Measurements from ENCODE around the gene SLC37A4. TPM values are rescaled to one million over a fixed set of nuclear protein-coding genes. Genes with fewer than 3 reads are reported as not detected.

The SLC37A4 gene
- total and polyA plus RNA-seq, 2 of the 13 experiments (the other 11 are each of a cell fraction or from before 2014, with no cell fraction given) = 43.0 to 56.1 TPM

- TF ChIP-seq, protein P1, sequence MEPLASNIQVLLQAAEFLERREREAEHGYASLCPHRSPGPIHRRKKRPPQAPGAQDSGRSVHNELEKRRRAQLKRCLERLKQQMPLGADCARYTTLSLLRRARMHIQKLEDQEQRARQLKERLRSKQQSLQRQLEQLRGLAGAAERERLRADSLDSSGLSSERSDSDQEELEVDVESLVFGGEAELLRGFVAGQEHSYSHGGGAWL (CRISPR knock-in tag; IDR thresholded peaks at IDR 0.05) = no peak
- TF ChIP-seq ATF7 (IDR thresholded peaks at IDR 0.05) (no peak), ATF7 (CRISPR knock-in tag; IDR thresholded peaks at IDR 0.05) (no peak), ZNF543 (CRISPR knock-in tag; IDR thresholded peaks at IDR 0.05) (no peak), RXRA (CRISPR knock-in tag; IDR thresholded peaks at IDR 0.05) (no peak), ZNF276 (CRISPR knock-in tag; IDR thresholded peaks at IDR 0.05; ENCODE audit: low read depth) (no peak), ZFAT (CRISPR knock-in tag; conservative IDR thresholded peaks at IDR 0.05) (no peak)
These were observed 18.0 kb upstream of the SLC37A4 start (continued) for GRCh38 chr11:119048644-119049043.

- Histone ChIP-seq H3K9ac (ENCODE audit: insufficient read depth, low read depth, low read length) (no peak overlapping the region), H3K9me3 (ENCODE audit: low read length) (no peaks in the 10 kb centered on the region), H3K79me2 (ENCODE audit: insufficient read depth, low read length) (no peaks in the 10 kb centered on the region), H3K27me3 (ENCODE audit: control insufficient read depth in 1 of 2, insufficient read depth in 2 of 2, low read length in 2 of 2) (no peaks in the 10 kb centered on the region; a peak in 1 of 5 replicates), H3K4me3 (replicated peaks in 1 of 3; ENCODE audit: insufficient read depth in 1 of 3, low read depth in 2 of 3, low read length in 3 of 3) (no peak overlapping the region), H3K36me3 (replicated peaks in 1 of 2; ENCODE audit: control insufficient read depth in 1 of 2, insufficient read depth in 2 of 2, low read length in 2 of 2) (peaks cover 44 to 54% of the 10 kb centered on the region in 2 experiments), H4K20me1 (ENCODE audit: insufficient read depth, low read length) (peaks cover 3% of the 10 kb centered on the region; the same call in 1 of the 2 replicates), H3K4me1 (ENCODE audit: insufficient read depth, low read length) (peaks cover 3% of the 10 kb centered on the region; the same call in 1 of the 2 replicates), H3K27ac (ENCODE audit: extremely low read length, insufficient read depth, low read length) (no peak overlapping the region), H3K4me2 (ENCODE audit: low read depth, low read length) (no peak overlapping the region), H2AFZ (ENCODE audit: low read length) (no peak overlapping the region)
- ChIA-PET POLR2A (interaction anchor here (0.6 to 1.3 kb wide), 3 partner anchors 9 to 38 kb away, joined by 3 read pairs; partner anchors contain the start of genes HMBS and TRAPPC4), CTCF (ENCODE audit: low intra/inter-chr PET ratio, low total read pairs) (no interaction called here)
- ATAC-seq = no peak
- no peak for DNase-seq (ENCODE audit: low spot score)
- in situ Hi-C loops (cut with HindIII; ENCODE audit: extremely low pct_ligation_motif_present, low pct_unique_long_range_greater_than_20kb) (no loop called here), intact Hi-C loops (cut with micrococcal nuclease; ENCODE audit: unreplicated experiment) (no loop called here)
- no peak for TF ChIP-seq SIX4 (CRISPR knock-in tag; IDR thresholded peaks at IDR 0.05)
- no peak for TF ChIP-seq ZNF12 (CRISPR knock-in tag; IDR thresholded peaks at IDR 0.05)
- 98% methylated on average over 6 of the region's 6 CpGs for WGBS (ENCODE audit: low lambda C conversion rate)
- BruUV-seq (replicated peaks) = no TSS peak
- FAIRE-seq = no peak
These were observed 16.5 kb upstream of the SLC37A4 start for GRCh38 chr11:119047205-119047604.

Measured in HepG2 (cell line).